T-helper 17 cell (primary cell): ENCODE measurements around the gene RAD51B. TPM values are rescaled to one million over a fixed set of nuclear protein-coding genes. Genes with fewer than 3 reads are reported as not detected.
A peak's percentile ranks its signal among the peaks of the same experiment; 100 is the strongest.

Experiments
- ATAC-seq: fragments of 150-1000 bp; cut with Tn5 transposase; 2 replicates; pipeline ENCODE4 v1.10.0; 2021; ENCODE audit warnings: mild to moderate bottlenecking, moderate library complexity
- DNase-seq, 3 donors: peaks; one replicate each; pipeline versions ENCODE4 v3.0.0 to v3.0.0-alpha.2; 2020 to 2021
- H3K9me3 ChIP-seq: one replicate; pipeline ENCODE4 v1.7.0; 2013; ENCODE audit warnings: low read length, mild to moderate bottlenecking; ENCODE audit not compliant: control insufficient read depth, poor library complexity, severe bottlenecking
- H3K27ac Mint-ChIP-seq: one replicate; pipeline ENCODE4 v1.8.0; 2022; ENCODE audit warnings: mild to moderate bottlenecking, moderate library complexity, mixed read lengths
- H3K27me3 Mint-ChIP-seq: one replicate; pipeline ENCODE4 v1.8.0; 2022; ENCODE audit warnings: mixed read lengths
- H3K36me3 Mint-ChIP-seq: one replicate; pipeline ENCODE4 v1.8.0; 2022; ENCODE audit warnings: low read depth, mixed read lengths
- H3K4me1 Mint-ChIP-seq: one replicate; pipeline ENCODE4 v1.8.0; 2022; ENCODE audit warnings: mild to moderate bottlenecking, mixed read lengths
- H3K4me3 Mint-ChIP-seq: one replicate; pipeline ENCODE4 v1.8.0; 2022; ENCODE audit warnings: mild to moderate bottlenecking, moderate library complexity, mixed read lengths
- total RNA-seq, 4 donors: library from RNA in 2 of 4; stranded (reverse) in 2 of 4; gene quantifications; one replicate each; pipeline ENCODE4 v1.2.3 and lab custom pipeline; 2022 to 2026

The RAD51B gene
- total RNA-seq, 2 donors from 2014 or later, result 17.0 to 20.7 TPM

DNA sequence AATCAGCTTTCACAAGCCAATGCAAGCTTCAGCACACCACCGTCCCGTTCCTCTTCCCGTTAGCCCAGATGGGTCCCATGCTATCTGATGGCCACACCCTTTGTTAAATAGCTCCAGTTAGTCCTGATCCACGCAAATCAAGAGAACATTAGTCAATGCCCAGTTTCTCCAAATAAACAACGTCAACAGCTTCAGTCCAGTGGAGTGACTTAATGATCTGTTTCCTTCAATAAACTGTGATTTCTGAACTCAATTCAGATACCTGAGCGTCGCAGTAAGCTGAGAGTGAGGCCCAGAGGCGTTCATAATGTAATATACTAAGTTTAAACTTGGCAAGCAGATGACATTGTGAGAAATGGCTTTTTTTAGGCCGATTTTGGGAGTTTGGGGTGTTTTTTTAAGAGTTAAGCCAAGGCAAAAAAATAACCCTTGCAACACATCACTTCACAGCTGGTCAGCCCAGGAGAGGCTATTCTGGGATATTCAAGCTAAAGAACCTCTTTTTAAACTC lies 861.0 kb downstream of the RAD51B start:
- Mint-ChIP-seq H3K27me3 (no peaks in the 10 kb centered on the region), H3K27ac (peak overlapping the region; percentile 100), H3K4me3 (no peak overlapping the region), H3K36me3 (no peaks in the 10 kb centered on the region), H3K4me1 (peaks cover 50% of the 10 kb centered on the region)
- H3K9me3 ChIP-seq, result no peaks in the 10 kb centered on the region
- no peak for ATAC-seq
- DNase-seq, result no peak

DNA sequence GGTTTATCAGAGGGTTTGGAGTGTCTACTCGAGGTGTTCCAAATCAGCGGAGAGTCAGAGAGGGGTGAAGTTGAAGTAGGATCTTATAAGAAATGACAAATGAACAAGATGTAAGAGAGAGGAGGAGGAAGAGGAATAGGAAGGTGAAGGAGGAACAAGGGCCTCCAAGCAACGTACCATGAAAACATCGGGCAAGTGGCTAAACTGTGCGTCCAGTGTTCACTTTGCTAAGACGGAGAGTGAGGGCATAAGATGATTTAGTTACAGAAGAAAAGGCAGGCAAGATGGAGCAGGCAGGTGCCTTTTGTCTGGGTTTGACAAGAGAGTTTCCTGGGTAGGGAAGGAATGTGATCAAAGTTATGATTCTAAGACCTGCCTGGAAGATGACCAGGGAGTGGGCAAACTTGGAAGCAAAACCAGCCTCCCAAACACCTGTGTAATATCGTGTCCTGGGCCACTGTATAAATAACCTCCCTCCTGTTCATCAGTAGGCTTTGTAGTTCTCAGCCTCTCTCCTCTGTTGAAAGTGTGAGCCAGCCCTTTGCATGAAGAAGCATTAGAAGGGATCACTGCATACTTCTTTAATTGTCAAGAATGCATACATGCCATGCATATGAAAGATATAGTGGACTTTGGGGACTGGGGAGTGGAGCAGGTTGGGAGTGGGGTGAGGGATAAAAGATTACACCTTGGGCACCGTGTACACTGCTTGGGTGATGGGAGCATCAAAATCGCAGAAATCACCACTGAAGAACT lies 861.9 kb downstream of the RAD51B start:
- H3K27ac Mint-ChIP-seq, result peak overlapping the region; percentile 100
- no peaks in the 10 kb centered on the region for H3K9me3 ChIP-seq
- no peaks in the 10 kb centered on the region for H3K27me3 Mint-ChIP-seq
- H3K36me3 Mint-ChIP-seq, result no peaks in the 10 kb centered on the region
- H3K4me3 Mint-ChIP-seq, result no peak overlapping the region
- H3K4me1 Mint-ChIP-seq, result peaks cover 57% of the 10 kb centered on the region
- ATAC-seq, result no peak
- no peak for DNase-seq

DNA sequence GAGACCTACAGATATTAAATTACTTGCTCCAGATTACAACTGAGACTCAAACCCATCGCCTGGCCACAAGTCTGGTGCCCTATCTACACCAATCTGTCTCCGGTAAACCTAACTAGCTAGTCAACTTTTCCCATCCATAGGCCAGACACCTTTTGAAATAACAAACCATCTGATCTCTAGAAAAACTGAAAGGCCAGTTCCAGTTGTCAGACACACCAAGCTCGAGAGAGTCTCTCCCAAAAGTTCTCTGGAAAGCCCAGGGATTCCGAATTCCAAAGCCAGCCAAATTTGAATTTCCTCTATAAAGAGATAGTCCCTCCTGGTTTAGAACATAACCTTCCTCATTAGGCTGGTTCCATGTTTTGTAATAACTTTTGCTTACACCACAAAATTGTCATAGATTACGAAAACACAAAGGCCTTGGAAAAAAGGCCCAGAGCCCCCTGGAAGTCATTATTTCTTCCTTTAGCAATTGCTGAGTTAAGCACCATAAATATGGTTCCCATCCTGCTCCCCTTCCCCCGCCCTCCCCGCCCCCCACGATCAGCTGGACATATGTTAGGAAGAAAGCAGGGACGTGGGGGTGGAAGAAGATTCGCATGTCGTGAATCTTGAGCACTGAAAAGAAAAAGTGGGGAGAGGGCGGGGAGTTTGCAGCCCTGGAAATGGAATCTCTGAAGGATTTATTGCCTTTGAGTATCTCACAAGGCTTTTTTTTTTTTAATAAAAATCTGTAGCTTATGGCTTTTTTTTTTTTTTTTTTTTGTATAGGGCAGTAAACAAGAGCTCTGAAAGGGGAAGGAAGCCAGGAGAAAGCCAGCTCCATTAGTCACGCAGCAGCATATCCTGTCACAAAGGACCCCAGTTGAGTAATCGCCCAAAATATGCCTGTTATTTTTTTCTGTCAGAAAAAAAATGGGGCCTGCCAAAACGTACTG lies 862.9 kb downstream of the RAD51B start:
- H3K4me3 Mint-ChIP-seq, result peak overlapping the region; percentile 69
- peak overlapping the region; percentile 100 for H3K27ac Mint-ChIP-seq
- DNase-seq (peak in 1 of 3 donors; percentile 20), ATAC-seq (no peak)
- H3K27me3 Mint-ChIP-seq, result no peaks in the 10 kb centered on the region
- no peaks in the 10 kb centered on the region for H3K36me3 Mint-ChIP-seq
- H3K4me1 Mint-ChIP-seq, result peaks cover 56% of the 10 kb centered on the region
- H3K9me3 ChIP-seq, result no peaks in the 10 kb centered on the region

GRCh38 chr14:68683326-68683725 lies 863.7 kb downstream of the RAD51B start:
- Mint-ChIP-seq H3K36me3 (no peaks in the 10 kb centered on the region), H3K27me3 (no peaks in the 10 kb centered on the region), H3K4me3 (peak overlapping the region; percentile 69), H3K4me1 (peaks cover 54% of the 10 kb centered on the region), H3K27ac (peak overlapping the region; percentile 100)
- H3K9me3 ChIP-seq, result no peaks in the 10 kb centered on the region
- ATAC-seq (no peak), DNase-seq (no peak)

GRCh38 chr14:68684466-68685418 lies 865.2 kb downstream of the RAD51B start:
- H3K4me3 Mint-ChIP-seq, result peak overlapping the region; percentile 75
- no peak for DNase-seq
- ATAC-seq, result no peak
- peaks cover 60% of the 10 kb centered on the region for H3K4me1 Mint-ChIP-seq
- H3K36me3 Mint-ChIP-seq, result no peaks in the 10 kb centered on the region
- no peaks in the 10 kb centered on the region for H3K9me3 ChIP-seq
- peak overlapping the region; percentile 100 for H3K27ac Mint-ChIP-seq
- no peaks in the 10 kb centered on the region for H3K27me3 Mint-ChIP-seq

DNA sequence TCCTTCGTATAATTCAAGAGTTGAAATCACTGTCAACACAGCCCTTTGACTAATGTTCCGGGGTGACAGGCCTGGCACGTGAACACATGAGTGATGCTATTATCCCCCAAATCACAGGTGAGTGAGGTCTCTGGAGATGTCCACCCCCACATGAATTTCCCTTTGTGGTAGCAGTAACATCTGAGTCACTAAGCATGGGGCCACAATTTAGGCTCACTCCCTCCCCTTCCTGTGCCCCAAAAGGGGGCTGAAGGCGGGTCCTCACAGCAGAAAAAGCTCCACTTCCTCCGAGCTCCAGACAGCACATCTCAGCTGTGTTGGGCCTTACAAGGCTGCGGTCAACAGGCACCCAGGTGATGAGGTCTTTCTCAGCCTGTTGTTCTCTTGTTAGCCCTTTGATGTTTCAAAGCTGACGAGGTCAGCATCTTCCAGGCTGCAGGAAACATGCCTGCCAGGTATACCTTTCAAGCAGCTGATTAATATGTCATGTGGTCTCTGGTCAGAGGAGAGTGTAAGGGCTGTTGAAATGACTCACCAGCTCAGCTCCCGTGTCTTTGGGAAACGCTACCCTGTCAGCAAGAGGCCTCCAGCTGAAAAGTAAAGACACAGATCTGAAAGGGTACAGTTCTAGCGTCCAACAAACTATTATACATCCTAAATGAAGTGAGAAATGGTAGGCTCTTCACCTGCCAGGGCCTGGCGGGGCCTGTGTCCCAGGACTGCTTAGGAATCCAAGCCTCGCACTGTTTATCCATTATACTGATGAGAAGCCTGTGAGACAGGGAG lies 866.0 kb downstream of the RAD51B start:
- Mint-ChIP-seq H3K36me3 (no peaks in the 10 kb centered on the region), H3K4me3 (peak overlapping the region; percentile 75), H3K27ac (peak overlapping the region; percentile 100), H3K4me1 (peaks cover 57% of the 10 kb centered on the region), H3K27me3 (no peaks in the 10 kb centered on the region)
- H3K9me3 ChIP-seq, result no peaks in the 10 kb centered on the region
- DNase-seq, result peak; percentile 54 to 79 (median 67)
- ATAC-seq, result peak; percentile 89

DNA sequence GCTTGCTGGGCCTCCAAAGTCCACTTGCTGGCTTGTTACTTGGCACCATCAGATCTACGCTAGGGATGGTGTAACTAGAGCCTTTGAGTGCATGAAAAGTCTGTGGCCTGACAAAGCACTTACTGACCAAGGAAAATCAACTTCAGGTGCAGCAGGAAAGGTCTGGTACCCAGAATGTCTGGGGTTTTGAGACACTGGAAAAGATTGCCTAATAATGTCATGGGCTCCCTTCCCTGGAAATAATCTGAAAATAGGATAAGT lies 866.6 kb downstream of the RAD51B start:
- no peak for DNase-seq
- H3K27me3 Mint-ChIP-seq, result no peaks in the 10 kb centered on the region
- H3K9me3 ChIP-seq, result no peaks in the 10 kb centered on the region
- H3K27ac Mint-ChIP-seq, result peak overlapping the region; percentile 100
- H3K36me3 Mint-ChIP-seq, result no peaks in the 10 kb centered on the region
- ATAC-seq, result no peak
- peaks cover 54% of the 10 kb centered on the region for H3K4me1 Mint-ChIP-seq
- no peak overlapping the region for H3K4me3 Mint-ChIP-seq

DNA sequence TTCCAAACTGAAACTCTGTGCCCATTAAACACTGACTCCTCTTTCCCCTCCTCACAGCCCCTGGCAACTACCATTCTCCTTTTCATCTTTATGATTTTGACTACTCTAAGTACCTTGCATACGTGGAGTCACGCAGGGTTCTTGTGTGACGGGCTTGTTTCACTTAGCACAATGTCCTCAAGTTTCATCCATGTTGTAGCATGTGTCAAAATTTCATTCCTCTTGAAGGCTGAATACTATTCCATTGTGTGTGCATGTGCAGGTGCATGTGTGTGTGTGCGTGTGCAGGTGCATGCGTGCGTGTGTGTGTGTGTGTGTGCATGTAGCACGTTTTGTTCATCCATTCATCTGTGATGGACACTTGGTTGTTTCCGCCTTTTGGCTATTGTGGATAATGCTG lies 867.1 kb downstream of the RAD51B start:
- no peak for DNase-seq
- ATAC-seq, result no peak
- peak overlapping the region; percentile 100 for H3K27ac Mint-ChIP-seq
- H3K4me1 Mint-ChIP-seq, result peaks cover 48% of the 10 kb centered on the region
- no peaks in the 10 kb centered on the region for H3K27me3 Mint-ChIP-seq
- H3K4me3 Mint-ChIP-seq, result no peak overlapping the region
- no peaks in the 10 kb centered on the region for H3K9me3 ChIP-seq
- no peaks in the 10 kb centered on the region for H3K36me3 Mint-ChIP-seq

DNA sequence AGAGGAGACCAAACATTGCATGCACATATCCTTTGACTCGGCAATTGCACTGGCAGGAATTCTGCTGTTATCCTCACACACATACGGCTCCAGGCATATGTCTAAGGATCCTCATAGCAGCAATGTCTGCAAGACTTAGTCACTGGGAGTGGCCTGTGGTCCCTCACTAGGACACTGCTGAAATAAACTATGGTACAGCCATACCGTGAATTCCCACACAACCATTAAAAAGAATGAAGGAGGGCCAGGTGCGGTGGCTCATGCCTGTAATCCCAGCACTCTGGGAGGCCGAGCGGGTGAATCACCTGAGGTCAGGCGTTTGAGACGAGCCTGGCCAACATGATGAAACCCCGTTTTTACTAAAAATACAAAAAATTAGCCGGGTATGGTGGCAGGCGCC lies 868.2 kb downstream of the RAD51B start:
- no peaks in the 10 kb centered on the region for H3K9me3 ChIP-seq
- H3K36me3 Mint-ChIP-seq, result no peaks in the 10 kb centered on the region
- peaks cover 46% of the 10 kb centered on the region for H3K4me1 Mint-ChIP-seq
- ATAC-seq (no peak), DNase-seq (no peak)
- no peaks in the 10 kb centered on the region for H3K27me3 Mint-ChIP-seq
- H3K4me3 Mint-ChIP-seq, result no peak overlapping the region
- peak overlapping the region; percentile 100 for H3K27ac Mint-ChIP-seq

GRCh38 chr14:68688872-68689371 lies 869.3 kb downstream of the RAD51B start:
- no peak overlapping the region for H3K4me3 Mint-ChIP-seq
- peaks cover 44% of the 10 kb centered on the region for H3K4me1 Mint-ChIP-seq
- no peaks in the 10 kb centered on the region for H3K36me3 Mint-ChIP-seq
- ATAC-seq, result no peak
- DNase-seq, result no peak
- no peaks in the 10 kb centered on the region for H3K27me3 Mint-ChIP-seq
- peak overlapping the region; percentile 100 for H3K27ac Mint-ChIP-seq
- no peaks in the 10 kb centered on the region for H3K9me3 ChIP-seq

- ATAC-seq (no peak), DNase-seq (no peak)
- Mint-ChIP-seq H3K27ac (peak overlapping the region; percentile 100), H3K36me3 (no peaks in the 10 kb centered on the region), H3K4me3 (no peak overlapping the region), H3K27me3 (no peaks in the 10 kb centered on the region), H3K4me1 (peaks cover 38% of the 10 kb centered on the region)
- H3K9me3 ChIP-seq, result no peaks in the 10 kb centered on the region
These were observed 869.9 kb downstream of the RAD51B start for GRCh38 chr14:68689511-68689910.
